B cell (primary cell): Measurements from ENCODE around the gene MAP3K19. TPM values are rescaled to one million over a fixed set of nuclear protein-coding genes. Genes with fewer than 3 reads are reported as not detected.

ENCODE experiments used
- ATAC-seq: fragments of 200-7000 bp; cut with Tn5 transposase; one replicate; pipeline ENCODE4 v1.10.0; 2021; ENCODE audit warnings: low read depth, mild to moderate bottlenecking, moderate number of reproducible peaks, moderate library complexity
- CTCF ChIA-PET: fragments of 350-600 bp; sonication (Branson Sonifier 250); formaldehyde crosslinking; loops from one replicate; lab custom pipeline; 2021; ENCODE audit warnings: antibody characterized with exemption, inconsistent platforms; lab: Charles Lee
- POLR2A ChIA-PET: fragments of 350-600 bp; sonication (Branson Sonifier 250); formaldehyde crosslinking; loops from one replicate; lab custom pipeline; 2021; ENCODE audit warnings: antibody characterized with exemption; lab: Charles Lee
- DNase-seq: peaks from one replicate; pipeline ENCODE4 v3.0.0; 2013
- H2AFZ ChIP-seq: 2 replicates; pipeline ENCODE4 v1.6.1; 2012; ENCODE audit warnings: mild to moderate bottlenecking, low read depth, low read length; ENCODE audit not compliant: insufficient read depth, poor library complexity, severe bottlenecking
- H3K27ac ChIP-seq, 2 donors: 1 replicate in 1 of 2; 2 replicates in 1 of 2; pipeline ENCODE4 v1.5.1; 2012 to 2013; ENCODE audit warnings: low read length in 2 of 2, mild to moderate bottlenecking in 2 of 2, moderate library complexity in 1 of 2
- H3K27me3 ChIP-seq, 4 experiments: fragments of 200-600 bp in 1 of 4; sonication (generic) in 1 of 4; replicated peaks in 1 of 4; 1 replicate in 2 of 4; 2 replicates in 2 of 4; pipeline versions ENCODE4 v1.6.1 to v1.7.0; 2013 to 2016; ENCODE audit warnings: low read length in 3 of 4, mild to moderate bottlenecking in 2 of 4, mixed read lengths in 1 of 4, moderate library complexity in 1 of 4; ENCODE audit not compliant: insufficient read depth in 4 of 4, control insufficient read depth in 3 of 4; ENCODE audit errors: control extremely low read depth in 1 of 4
- H3K36me3 ChIP-seq, 2 experiments: replicated peaks in 1 of 2; 1 replicate in 1 of 2; 2 replicates in 1 of 2; pipeline versions ENCODE4 v1.6.1 to v1.7.1; 2013; ENCODE audit warnings: low read length in 1 of 2; ENCODE audit not compliant: insufficient read depth in 2 of 2, control insufficient read depth in 1 of 2; ENCODE audit errors: control extremely low read depth in 1 of 2, extremely low read depth in 1 of 2
- H3K4me1 ChIP-seq, 2 donors: fragments of 200-600 bp in 1 of 2; sonication (generic) in 1 of 2; 1 replicate in 1 of 2; 2 replicates in 1 of 2; pipeline versions ENCODE4 v1.5.1 to v1.6.1; 2013 to 2017; ENCODE audit warnings: low read length in 2 of 2; ENCODE audit not compliant: control insufficient read depth in 2 of 2, insufficient read depth in 2 of 2
- H3K4me2 ChIP-seq: replicated peaks from 2 replicates; pipeline ENCODE3; 2012; ENCODE audit warnings: mild to moderate bottlenecking, low read depth, low read length; ENCODE audit not compliant: poor library complexity, severe bottlenecking
- H3K4me3 ChIP-seq, 5 experiments: fragments of 200-600 bp in 1 of 5; sonication (generic) in 1 of 5; 1 replicate in 3 of 5; 2 replicates in 2 of 5; pipeline versions ENCODE4 v1.5.1 to v1.7.0; 2011 to 2016; ENCODE audit warnings: low read length in 4 of 5, mild to moderate bottlenecking in 4 of 5, low read depth in 2 of 5, control low read depth in 1 of 5, moderate library complexity in 1 of 5; ENCODE audit not compliant: insufficient read depth in 1 of 5; ENCODE audit errors: control extremely low read depth in 1 of 5, extremely low read depth in 1 of 5
- H3K79me2 ChIP-seq: fragments of 200-600 bp; sonication (generic); one replicate; pipeline ENCODE4 v1.6.0; 2016; ENCODE audit warnings: low read length; ENCODE audit not compliant: control insufficient read depth, insufficient read depth
- H3K9ac ChIP-seq: fragments of 200-600 bp; sonication (generic); 2 replicates; pipeline ENCODE4 v1.6.1; 2017; ENCODE audit warnings: mild to moderate bottlenecking, low read length, moderate library complexity
- H3K9me3 ChIP-seq, 3 donors: one replicate each; pipeline versions ENCODE4 v1.6.1 to v1.7.1; 2013; ENCODE audit warnings: low read length in 2 of 3; ENCODE audit not compliant: control insufficient read depth in 2 of 3, insufficient read depth in 1 of 3; ENCODE audit errors: control extremely low read depth in 1 of 3
- H4K20me1 ChIP-seq: 2 replicates; pipeline ENCODE4 v1.6.0; 2012; ENCODE audit warnings: mild to moderate bottlenecking, low read length; ENCODE audit not compliant: insufficient read depth, control insufficient read depth, poor library complexity, severe bottlenecking
- H3K27ac Mint-ChIP-seq: one replicate; pipeline ENCODE4 v1.8.0; 2021; ENCODE audit warnings: mixed read lengths
- H3K27me3 Mint-ChIP-seq: one replicate; pipeline ENCODE4 v1.8.0; 2021; ENCODE audit warnings: mixed read lengths
- H3K4me1 Mint-ChIP-seq: one replicate; pipeline ENCODE4 v1.8.0; 2021; ENCODE audit warnings: mixed read lengths
- H3K4me3 Mint-ChIP-seq: one replicate; pipeline ENCODE4 v1.8.0; 2021; ENCODE audit warnings: mixed read lengths
- H3K9me3 Mint-ChIP-seq: one replicate; pipeline ENCODE4 v1.8.0; 2022; ENCODE audit warnings: mixed read lengths; ENCODE audit not compliant: insufficient read depth
- EZH2 ChIP-seq: IDR thresholded peaks from 2 replicates; pipeline ENCODE4 v1.6.1; 2012; ENCODE audit warnings: borderline replicate concordance, low read depth, mild to moderate bottlenecking, moderate library complexity, low read length; ENCODE audit not compliant: insufficient read depth, poor library complexity, severe bottlenecking
- WGBS: methylation state at CpG from one replicate; pipeline ENCODE4 v1.1.5; 2013; ENCODE audit warnings: missing lambda C conversion rate; ENCODE audit not compliant: insufficient coverage; 5-methylcytosine and 5-hydroxymethylcytosine counted together
- intact Hi-C: fragments of 100-400 bp; cut with micrococcal nuclease; formaldehyde crosslinking; loops from one replicate; pipeline ENCODE4 v1.10.0; 2022
- polyA plus RNA-seq: library from polyadenylated mRNA; depleted of rRNA; stranded (reverse); fragments of >200 nt; gene quantifications from 2 replicates; pipeline ENCODE4 v1.2.3, GENCODE V29; 2012
- total RNA-seq, 2 donors: library from RNA; stranded (reverse); fragments of 120-200 nt in 1 of 2; gene quantifications; 1 replicate in 1 of 2; 2 replicates in 1 of 2; pipeline versions ENCODE4 v1.2.3 to v1.2.4, GENCODE V29; 2013 to 2022
- TF ChIP-seq, protein P1 (sequence below): fragments of 200-600 bp; IDR thresholded peaks from one replicate; pipeline ENCODE4 v1.8.0; 2022; ENCODE audit warnings: antibody characterized with exemption, mild to moderate bottlenecking

The MAP3K19 gene
- total and polyA plus RNA-seq, 2 donors (not counting 1 experiment from before 2014, with no cell fraction given): 0.46 TPM; not detected in 1

DNA sequence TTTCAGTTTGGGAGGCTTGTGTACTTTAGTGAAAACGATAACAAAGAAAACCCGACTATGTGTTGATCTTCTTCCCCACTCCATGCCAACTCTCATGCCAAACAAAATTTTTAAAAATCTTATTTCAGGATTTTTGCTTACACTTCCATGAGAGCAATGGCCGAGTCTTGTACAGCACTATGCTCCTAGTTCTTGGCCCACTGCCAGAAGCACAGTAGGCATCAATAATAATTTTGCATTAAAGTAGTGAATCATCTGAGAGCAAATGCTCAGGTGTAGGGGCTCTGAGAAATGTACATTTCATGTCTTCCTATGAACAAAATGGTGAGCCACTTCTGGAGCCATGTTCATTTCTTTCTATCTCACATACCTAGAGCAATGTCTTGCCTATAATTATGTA lies 62.2 kb downstream of the MAP3K19 start:
- Mint-ChIP-seq H3K4me1 (no peaks in the 10 kb centered on the region), H3K27ac (no peak overlapping the region), H3K9me3 (no peaks in the 10 kb centered on the region), H3K4me3 (no peak overlapping the region), H3K27me3 (peaks cover 10% of the 10 kb centered on the region)
- intact Hi-C loops: no loop called here
- ChIA-PET POLR2A (no interaction called here), CTCF (no interaction called here)
- ATAC-seq (no peak), DNase-seq (no peak)
- Histone ChIP-seq H3K4me1 (no peaks in the 10 kb centered on the region), H4K20me1 (no peaks in the 10 kb centered on the region), H3K79me2 (no peaks in the 10 kb centered on the region), H3K9ac (no peak overlapping the region), H2AFZ (no peak overlapping the region), H3K27ac (no peak overlapping the region), H3K4me2 (no peak overlapping the region), H3K27me3 (no peaks in the 10 kb centered on the region), H3K9me3 (peaks cover 0 to 4% (median 0%) of the 10 kb centered on the region in 3 donors), H3K4me3 (no peak overlapping the region), H3K36me3 (no peaks in the 10 kb centered on the region)
- 100% methylated on average over 1 of the region's 3 CpGs for WGBS
- TF ChIP-seq, protein P1, sequence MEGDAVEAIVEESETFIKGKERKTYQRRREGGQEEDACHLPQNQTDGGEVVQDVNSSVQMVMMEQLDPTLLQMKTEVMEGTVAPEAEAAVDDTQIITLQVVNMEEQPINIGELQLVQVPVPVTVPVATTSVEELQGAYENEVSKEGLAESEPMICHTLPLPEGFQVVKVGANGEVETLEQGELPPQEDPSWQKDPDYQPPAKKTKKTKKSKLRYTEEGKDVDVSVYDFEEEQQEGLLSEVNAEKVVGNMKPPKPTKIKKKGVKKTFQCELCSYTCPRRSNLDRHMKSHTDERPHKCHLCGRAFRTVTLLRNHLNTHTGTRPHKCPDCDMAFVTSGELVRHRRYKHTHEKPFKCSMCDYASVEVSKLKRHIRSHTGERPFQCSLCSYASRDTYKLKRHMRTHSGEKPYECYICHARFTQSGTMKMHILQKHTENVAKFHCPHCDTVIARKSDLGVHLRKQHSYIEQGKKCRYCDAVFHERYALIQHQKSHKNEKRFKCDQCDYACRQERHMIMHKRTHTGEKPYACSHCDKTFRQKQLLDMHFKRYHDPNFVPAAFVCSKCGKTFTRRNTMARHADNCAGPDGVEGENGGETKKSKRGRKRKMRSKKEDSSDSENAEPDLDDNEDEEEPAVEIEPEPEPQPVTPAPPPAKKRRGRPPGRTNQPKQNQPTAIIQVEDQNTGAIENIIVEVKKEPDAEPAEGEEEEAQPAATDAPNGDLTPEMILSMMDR: no peak

DNA sequence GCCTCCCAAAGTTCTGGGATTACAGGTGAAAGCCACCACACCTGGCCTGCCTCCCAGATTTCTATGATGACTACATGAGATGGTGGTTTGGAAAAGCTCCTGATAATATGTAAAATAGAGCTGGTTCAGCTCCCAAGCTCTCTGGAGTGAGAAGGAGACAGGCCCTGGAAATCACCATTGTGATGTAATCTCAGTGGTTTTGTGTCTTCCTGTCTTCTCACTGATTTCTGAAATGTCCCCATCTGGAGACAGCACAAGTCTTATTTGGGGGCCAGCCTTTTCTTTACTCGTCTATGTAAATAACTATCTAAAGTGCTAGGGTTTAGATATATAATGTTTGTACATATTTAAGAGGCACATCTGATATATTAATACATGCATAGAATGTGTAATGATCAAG lies 64.6 kb downstream of the MAP3K19 start:
- Histone ChIP-seq H3K4me3 (no peak overlapping the region), H3K36me3 (no peaks in the 10 kb centered on the region), H3K27me3 (no peaks in the 10 kb centered on the region), H3K4me2 (no peak overlapping the region), H3K9me3 (peaks cover 0 to 4% (median 0%) of the 10 kb centered on the region in 3 donors), H3K4me1 (no peaks in the 10 kb centered on the region), H3K9ac (no peak overlapping the region), H2AFZ (no peak overlapping the region), H4K20me1 (no peaks in the 10 kb centered on the region), H3K79me2 (no peaks in the 10 kb centered on the region), H3K27ac (no peak overlapping the region)
- TF ChIP-seq EZH2: no peak
- TF ChIP-seq, protein P1: no peak
- DNase-seq (no peak), ATAC-seq (no peak)
- H3K4me1 Mint-ChIP-seq: no peaks in the 10 kb centered on the region
- WGBS: no CpG with 5 or more reads among the region's 1 CpG
- H3K27ac Mint-ChIP-seq: no peak overlapping the region
- no peaks in the 10 kb centered on the region for H3K9me3 Mint-ChIP-seq
- H3K4me3 Mint-ChIP-seq: no peak overlapping the region
- peaks cover 11% of the 10 kb centered on the region for H3K27me3 Mint-ChIP-seq
- CTCF ChIA-PET: no interaction called here
- intact Hi-C loops: no loop called here
- POLR2A ChIA-PET: no interaction called here
